HepG2 (cell line): ENCODE data around the gene DHRS7. TPM values are rescaled to one million over a fixed set of nuclear protein-coding genes. Genes with fewer than 3 reads are reported as not detected.
A peak's percentile ranks its signal among the peaks of the same experiment; 100 is the strongest.

Experiments
- ATAC-seq: fragments of 200-7000 bp; cut with Tn5 transposase; 3 replicates; pipeline ENCODE4 v1.9.1; 2020; ENCODE audit warnings: mild to moderate bottlenecking, moderate library complexity
- BruUV-seq: library from RNA; stranded (reverse); fragments of 400-500 nt; replicated peaks from 2 replicates; lab custom pipeline; 2021; lab: Mats Ljungman, UMichigan
- CTCF ChIA-PET: fragments of 300-600 bp; formaldehyde crosslinking; extraction: SDS; loops from one replicate; lab custom pipeline; 2021; ENCODE audit warnings: low total read pairs, inconsistent platforms, low intra/inter-chr PET ratio; lab: Yijun Ruan, JAX
- POLR2A ChIA-PET: fragments of 350-600 bp; sonication (Branson Sonifier 250); formaldehyde crosslinking; loops from one replicate; lab custom pipeline; 2020; ENCODE audit warnings: antibody characterized with exemption, inconsistent platforms; lab: Yijun Ruan, JAX
- DNase-seq: peaks from one replicate; pipeline ENCODE4 v3.0.0-alpha.2; 2015; ENCODE audit warnings: low spot score
- FAIRE-seq: peaks from 3 replicates; lab custom pipeline; 2011; peaks lifted over from hg19 to GRCh38; lab: Jason Lieb, UNC
- H2AFZ ChIP-seq: one replicate; pipeline ENCODE4 v1.6.1; 2011; ENCODE audit warnings: low read length, inconsistent platforms
- H3K27ac ChIP-seq: fragments of 300-600 bp; 3 replicates; pipeline ENCODE4 v1.8.0; 2011; ENCODE audit warnings: mixed run types, mild to moderate bottlenecking, mixed read lengths, low read length, inconsistent platforms; ENCODE audit not compliant: insufficient read depth; ENCODE audit errors: extremely low read length
- H3K27me3 ChIP-seq, 2 experiments: fragments of 200-600 bp in 1 of 2; 2 replicates in 1 of 2; 3 replicates in 1 of 2; pipeline versions ENCODE4 v1.6.0 to v1.8.0; 2011; ENCODE audit warnings: low read length in 2 of 2, mild to moderate bottlenecking in 2 of 2, moderate library complexity in 2 of 2, inconsistent platforms in 1 of 2; ENCODE audit not compliant: insufficient read depth in 2 of 2, control insufficient read depth in 1 of 2
- H3K36me3 ChIP-seq, 2 experiments: fragments of 200-600 bp in 1 of 2; replicated peaks in 1 of 2; 2 replicates in 1 of 2; 3 replicates in 1 of 2; pipeline versions ENCODE4 v1.5.1 to v1.8.0; 2011; ENCODE audit warnings: low read length in 2 of 2, inconsistent platforms in 1 of 2; ENCODE audit not compliant: insufficient read depth in 2 of 2, control insufficient read depth in 1 of 2
- H3K4me1 ChIP-seq: 2 replicates; pipeline ENCODE4 v1.5.1; 2012; ENCODE audit warnings: low read length, inconsistent platforms; ENCODE audit not compliant: insufficient read depth
- H3K4me2 ChIP-seq: 2 replicates; pipeline ENCODE4 v1.6.0; 2011; ENCODE audit warnings: low read depth, low read length, inconsistent platforms
- H3K4me3 ChIP-seq, 3 experiments: fragments of 200-600 bp in 1 of 3; sonication (generic), shearing (Covaris generic) in 1 of 3; replicated peaks in 1 of 3; 2 replicates each; pipeline ENCODE4 v1.5.1; 2011 to 2016; ENCODE audit warnings: low read length in 3 of 3, inconsistent platforms in 2 of 3, low read depth in 2 of 3, mild to moderate bottlenecking in 2 of 3, control low read depth in 1 of 3, mixed read lengths in 1 of 3; ENCODE audit not compliant: insufficient read depth in 1 of 3
- H3K79me2 ChIP-seq: one replicate; pipeline ENCODE4 v1.6.1; 2011; ENCODE audit warnings: low read length, inconsistent platforms; ENCODE audit not compliant: insufficient read depth
- H3K9ac ChIP-seq: 2 replicates; pipeline ENCODE4 v1.6.0; 2011; ENCODE audit warnings: mild to moderate bottlenecking, low read depth, low read length, inconsistent platforms; ENCODE audit not compliant: insufficient read depth
- H3K9me3 ChIP-seq: 2 replicates; pipeline ENCODE4 v1.5.1; 2012; ENCODE audit warnings: mild to moderate bottlenecking, low read length
- H4K20me1 ChIP-seq: 2 replicates; pipeline ENCODE4 v1.6.0; 2011; ENCODE audit warnings: inconsistent platforms, mild to moderate bottlenecking, low read length, moderate library complexity; ENCODE audit not compliant: insufficient read depth
- ARNT2 ChIP-seq: sonication (generic); formaldehyde crosslinking; IDR thresholded peaks from 2 replicates; pipeline ENCODE4 v1.8.0; 2022; ENCODE audit warnings: mild to moderate bottlenecking, low read depth, missing genetic modification reagents, moderate library complexity
- CEBPB ChIP-seq: IDR thresholded peaks from 2 replicates; pipeline ENCODE4 v1.6.1; 2011; ENCODE audit warnings: low read depth, low read length, improper control_type of control experiment, borderline replicate concordance
- FOXP1 ChIP-seq, 2 experiments: fragments of 450-650 bp in 1 of 2; IDR thresholded peaks; 2 replicates each; pipeline ENCODE4 v1.6.1; 2017 to 2018; ENCODE audit warnings: antibody characterized with exemption in 1 of 2
- HIVEP1 ChIP-seq: sonication (generic); formaldehyde crosslinking; IDR thresholded peaks from 2 replicates; pipeline ENCODE4 v1.4.0; 2020; ENCODE audit warnings: mild to moderate bottlenecking, missing genetic modification reagents
- HMG20A ChIP-seq: IDR thresholded peaks from 2 replicates; pipeline ENCODE4 v1.6.1; 2016; ENCODE audit warnings: borderline replicate concordance
- HNF1B ChIP-seq: sonication (generic); formaldehyde crosslinking; IDR thresholded peaks from 2 replicates; pipeline ENCODE4 v1.5.1; 2020; ENCODE audit warnings: mild to moderate bottlenecking, moderate library complexity, missing genetic modification reagents
- IKZF1 ChIP-seq: fragments of 450-650 bp; IDR thresholded peaks from 2 replicates; pipeline ENCODE4 v1.7.1; 2016
- KDM1A ChIP-seq: IDR thresholded peaks from 2 replicates; pipeline ENCODE4 v1.6.1; 2016; ENCODE audit warnings: missing compliant biosample characterization
- MAZ ChIP-seq, 2 experiments: sonication (generic) in 1 of 2; formaldehyde crosslinking in 1 of 2; IDR thresholded peaks; 2 replicates each; pipeline versions ENCODE4 v1.5.0 to v1.6.1; 2012 to 2020; ENCODE audit warnings: low read depth in 2 of 2, mild to moderate bottlenecking in 2 of 2, borderline replicate concordance in 1 of 2, improper control_type of control experiment in 1 of 2, low read length in 1 of 2, missing genetic modification reagents in 1 of 2, moderate library complexity in 1 of 2
- MTA3 ChIP-seq: sonication (generic); formaldehyde crosslinking; IDR thresholded peaks from 2 replicates; pipeline ENCODE4 v1.4.0; 2020; ENCODE audit warnings: missing genetic modification reagents
- MZF1 ChIP-seq: sonication (generic); formaldehyde crosslinking; IDR thresholded peaks from 2 replicates; pipeline ENCODE4 v1.8.1; 2023; ENCODE audit warnings: mild to moderate bottlenecking, missing genetic modification reagents, borderline replicate concordance
- NR2F6 ChIP-seq, 2 experiments: IDR thresholded peaks; 2 replicates each; pipeline ENCODE4 v1.6.1; 2016; ENCODE audit warnings: antibody characterized with exemption in 1 of 2, mild to moderate bottlenecking in 1 of 2
- PAWR ChIP-seq: sonication (generic); formaldehyde crosslinking; IDR thresholded peaks from 2 replicates; pipeline ENCODE4 v1.4.0; 2020; ENCODE audit warnings: missing genetic modification reagents, mild to moderate bottlenecking, borderline replicate concordance
- RCOR2 ChIP-seq: IDR thresholded peaks from 2 replicates; pipeline ENCODE4 v1.6.1; 2016; ENCODE audit warnings: missing biosample characterization, missing genetic modification reagents
- RFX1 ChIP-seq: fragments of 450-650 bp; IDR thresholded peaks from 2 replicates; pipeline ENCODE4 v1.6.1; 2017
- SOX13 ChIP-seq, 3 experiments: fragments of 450-650 bp in 1 of 3; sonication (generic) in 1 of 3; formaldehyde crosslinking in 1 of 3; IDR thresholded peaks in 2 of 3; conservative IDR thresholded peaks in 1 of 3; 2 replicates each; pipeline versions ENCODE4 v1.5.0 to v1.6.1; 2016 to 2020; ENCODE audit warnings: antibody characterized with exemption in 1 of 3, mild to moderate bottlenecking in 1 of 3, missing compliant biosample characterization in 1 of 3, missing genetic modification reagents in 1 of 3, moderate library complexity in 1 of 3
- SOX5 ChIP-seq: IDR thresholded peaks from 2 replicates; pipeline ENCODE4 v1.6.1; 2016; ENCODE audit warnings: borderline replicate concordance
- SRSF9 ChIP-seq: fragments of 200-400 bp; formaldehyde crosslinking; IDR thresholded peaks from 2 replicates; pipeline ENCODE4 v1.6.1; 2018; ENCODE audit warnings: borderline replicate concordance, mild to moderate bottlenecking, low read depth, low read length; ENCODE audit not compliant: insufficient read depth, poor library complexity, severe bottlenecking
- U2AF1 ChIP-seq: fragments of 200-400 bp; formaldehyde crosslinking; optimal IDR thresholded peaks from 2 replicates; pipeline ENCODE3; 2017; ENCODE audit warnings: mild to moderate bottlenecking, low read depth, low read length
- UBTF ChIP-seq: sonication (generic); formaldehyde crosslinking; IDR thresholded peaks from 2 replicates; pipeline ENCODE4 v1.4.0; 2020; ENCODE audit warnings: mild to moderate bottlenecking, missing genetic modification reagents
- ZNF256 ChIP-seq: sonication (generic); formaldehyde crosslinking; conservative IDR thresholded peaks from 2 replicates; pipeline ENCODE4 v1.4.0; 2020; ENCODE audit warnings: missing genetic modification reagents
- ZNF350 ChIP-seq: sonication (generic); formaldehyde crosslinking; IDR thresholded peaks from 2 replicates; pipeline ENCODE4 v1.4.0; 2020; ENCODE audit warnings: mild to moderate bottlenecking, low read depth, missing genetic modification reagents, borderline replicate concordance
- ZNF510 ChIP-seq: sonication (generic); formaldehyde crosslinking; IDR thresholded peaks from 2 replicates; pipeline ENCODE4 v1.4.0; 2020; ENCODE audit warnings: low read depth, mild to moderate bottlenecking, missing genetic modification reagents
- WGBS: methylation state at CpG from one replicate; pipeline ENCODE4 v1.1.6; 2017; ENCODE audit warnings: low lambda C conversion rate; 5-methylcytosine and 5-hydroxymethylcytosine counted together
- in situ Hi-C: cut with HindIII; loops from 2 replicates; pipeline ENCODE4 v1.10.0; 2017; ENCODE audit warnings: low pct_unique_long_range_greater_than_20kb; ENCODE audit not compliant: extremely low pct_ligation_motif_present
- intact Hi-C: fragments of 100-400 bp; cut with micrococcal nuclease; formaldehyde crosslinking; loops from one replicate; pipeline ENCODE4 v1.10.0; 2022; ENCODE audit not compliant: unreplicated experiment
- polyA plus RNA-seq, 8 experiments: library from polyadenylated mRNA; depleted of rRNA in 3 of 8; stranded (reverse) in 7 of 8; unstranded in 1 of 8; fragments of >200 nt; fragmentation: Illumina TruSeq in 4 of 8; extraction: Trizol in 4 of 8; gene quantifications; 2 replicates each; pipeline versions ENCODE4 v1.2.1 to v1.2.3, GENCODE V29; 2011 to 2016; ENCODE audit warnings: low read depth in 4 of 8, missing spikeins in 1 of 8, mixed read lengths in 1 of 8; ENCODE audit not compliant: insufficient read depth in 1 of 8
- total RNA-seq, 5 experiments: library from RNA; depleted of rRNA; stranded (reverse); fragments of >200 nt; fragmentation: Illumina TruSeq; extraction: Trizol; gene quantifications; 2 replicates each; pipeline ENCODE4 v1.2.3, GENCODE V29; 2016; ENCODE audit warnings: low read depth in 1 of 5

The DHRS7 gene
- total and polyA plus RNA-seq, 2 of the 13 experiments (the other 11 are each of a cell fraction or from before 2014, with no cell fraction given), result 20.8 to 44.4 TPM

GRCh38 chr14:60170948-60171347 is 5.8 kb upstream of the DHRS7 start:
- Histone ChIP-seq H3K9ac (no peak overlapping the region), H3K79me2 (no peaks in the 10 kb centered on the region), H4K20me1 (no peaks in the 10 kb centered on the region), H3K4me2 (no peak overlapping the region; the same call in 1 of the 2 replicates), H3K4me3 (no peak overlapping the region), H2AFZ (no peak overlapping the region), H3K36me3 (no peaks in the 10 kb centered on the region), H3K27ac (no peak overlapping the region), H3K9me3 (no peaks in the 10 kb centered on the region), H3K27me3 (peaks cover 0 to 8% of the 10 kb centered on the region in 2 experiments; a peak in 1 of 5 replicates), H3K4me1 (peaks cover 11% of the 10 kb centered on the region)
- WGBS, result 6% methylated on average over 4 of the region's 4 CpGs
- ATAC-seq (peak; percentile 81), DNase-seq (peak; percentile 6), FAIRE-seq (no peak)
- ChIA-PET CTCF (no interaction called here), POLR2A (no interaction called here)
- intact Hi-C loops, result no loop called here
- in situ Hi-C loops, result no loop called here
- BruUV-seq, result no TSS peak
- TF ChIP-seq MZF1 (CRISPR knock-in tag) (no peak), MAZ (IDR thresholded peaks at IDR 0.05; ENCODE audit: borderline replicate concordance, low read depth, low read length) (no peak), MAZ (CRISPR knock-in tag; IDR thresholded peaks at IDR 0.05; ENCODE audit: low read depth) (no peak), CEBPB (0 out of 2 replicates have a peak, but pooled peaks have one; percentile 11), NR2F6 (IDR thresholded peaks at IDR 0.05) (no peak), NR2F6 (CRISPR knock-in tag; IDR thresholded peaks at IDR 0.05) (no peak), HMG20A (CRISPR knock-in tag) (no peak), SOX13 (IDR thresholded peaks at IDR 0.05) (no peak), SOX13 (CRISPR knock-in tag; conservative IDR thresholded peaks at IDR 0.05 in 1 of 2, IDR thresholded peaks at IDR 0.05 in 1 of 2) (peak in 1 of 2 experiments; percentile 26; a peak in 1 of 4 replicates), ZNF510 (CRISPR knock-in tag) (no peak), HNF1B (CRISPR knock-in tag) (no peak), HIVEP1 (CRISPR knock-in tag) (no peak), ARNT2 (CRISPR knock-in tag) (no peak), KDM1A (no peak), ZNF256 (CRISPR knock-in tag) (no peak), SOX5 (CRISPR knock-in tag) (peak; percentile 27; the same call in 1 of the 2 replicates), FOXP1 (IDR thresholded peaks at IDR 0.05) (no peak), FOXP1 (CRISPR knock-in tag; IDR thresholded peaks at IDR 0.05) (no peak), RCOR2 (no peak), U2AF1 (no peak), UBTF (CRISPR knock-in tag) (no peak), PAWR (CRISPR knock-in tag) (no peak), MTA3 (no peak), SRSF9 (no peak), ZNF350 (CRISPR knock-in tag) (no peak), IKZF1 (no peak), RFX1 (no peak)
